NCI-H774 (cell line): Measurements from ENCODE around the gene PCDHGA1.

Experiments
- DNase-seq: peaks from one replicate; lab custom pipeline; 2025; lab: John Stamatoyannopoulos, UW

PCDHGA1 gene

GRCh38 chr5:141441571-141442170 lies 111.4 kb downstream of the PCDHGA1 start:
- no peak for DNase-seq

- no peak for DNase-seq
Observed at GRCh38 chr5:141465351-141465750, 135.0 kb downstream of the PCDHGA1 start.

- peak; percentile 65 for DNase-seq
Observed at GRCh38 chr5:141475625-141476131, 145.4 kb downstream of the PCDHGA1 start, which contains the start of gene PCDHGC3. TSS of gene PCDHGC3 (plus strand) at chr5:141475966. CDS start at chr5:141476117, 151 bp downstream.

GRCh38 chr5:141476132-141476911 lies 146.0 kb downstream of the PCDHGA1 start:
- DNase-seq = peak; percentile 5

GRCh38 chr5:141477044-141477575 lies 146.8 kb downstream of the PCDHGA1 start:
- DNase-seq = no peak

GRCh38 chr5:141477815-141478214 lies 147.5 kb downstream of the PCDHGA1 start:
- DNase-seq = no peak

DNA sequence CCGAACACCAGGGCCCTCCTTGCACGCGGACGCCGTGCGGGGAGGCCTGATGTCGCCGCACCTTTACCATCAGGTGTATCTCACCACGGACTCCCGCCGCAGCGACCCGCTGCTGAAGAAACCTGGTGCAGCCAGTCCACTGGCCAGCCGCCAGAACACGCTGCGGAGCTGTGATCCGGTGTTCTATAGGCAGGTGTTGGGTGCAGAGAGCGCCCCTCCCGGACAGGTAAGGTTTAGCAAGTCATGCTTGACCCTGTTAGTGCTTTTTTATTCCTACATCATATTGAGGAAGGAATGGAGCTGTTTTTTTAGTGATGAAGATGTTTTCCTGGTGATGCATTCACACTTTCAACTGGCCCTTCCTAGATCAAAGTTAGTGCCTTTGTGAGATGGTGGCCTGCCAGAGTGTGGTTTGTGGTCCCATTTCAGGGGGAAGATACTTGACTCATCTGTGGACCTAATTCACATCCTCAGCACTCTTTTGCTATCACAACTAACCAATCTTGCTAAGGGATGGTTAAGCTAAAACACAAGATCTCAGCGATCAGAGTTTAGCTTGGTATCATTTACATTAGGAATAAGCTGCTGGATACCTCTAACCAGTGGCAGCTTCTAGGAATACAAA lies 148.1 kb downstream of the PCDHGA1 start:
- DNase-seq = peak; percentile 20

DNA sequence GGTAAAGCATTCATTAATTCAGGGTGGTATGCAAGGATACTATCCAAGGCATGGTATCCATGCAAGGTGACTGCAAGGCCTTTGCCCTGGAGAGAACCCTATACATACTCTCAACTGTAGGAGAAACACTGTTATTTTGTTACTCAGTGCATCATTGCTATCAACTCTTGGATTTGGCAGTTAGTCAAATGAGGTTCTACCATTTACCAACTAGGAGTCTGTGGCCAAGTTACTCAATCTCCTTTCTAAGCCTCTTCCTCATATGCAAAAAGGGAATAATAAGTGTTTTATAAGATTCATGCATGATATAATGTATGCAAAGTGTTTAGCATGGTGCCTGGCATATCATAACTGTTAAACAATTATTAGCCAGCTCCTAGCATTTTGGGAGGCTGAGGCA lies 149.5 kb downstream of the PCDHGA1 start:
- no peak for DNase-seq

DNA sequence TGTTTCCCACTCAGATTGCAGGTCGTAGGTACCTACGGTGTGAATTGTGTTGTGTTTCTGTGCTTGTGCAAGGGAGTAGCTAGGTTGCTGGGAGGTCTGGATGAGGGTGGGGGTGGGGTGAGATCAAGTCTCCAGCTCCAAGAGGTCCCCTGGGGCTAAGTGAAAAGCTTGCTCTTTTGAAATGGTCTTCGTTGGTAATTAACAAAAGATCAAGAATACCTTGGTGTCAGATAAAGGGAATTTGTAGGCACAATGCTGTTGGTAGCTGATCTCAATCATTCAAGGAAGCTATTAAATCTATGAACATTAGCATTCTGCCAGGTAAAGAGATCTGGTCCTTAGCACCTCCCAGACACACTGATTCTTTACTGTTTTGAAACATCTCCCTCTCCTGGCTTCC lies 153.6 kb downstream of the PCDHGA1 start:
- DNase-seq = no peak

DNA sequence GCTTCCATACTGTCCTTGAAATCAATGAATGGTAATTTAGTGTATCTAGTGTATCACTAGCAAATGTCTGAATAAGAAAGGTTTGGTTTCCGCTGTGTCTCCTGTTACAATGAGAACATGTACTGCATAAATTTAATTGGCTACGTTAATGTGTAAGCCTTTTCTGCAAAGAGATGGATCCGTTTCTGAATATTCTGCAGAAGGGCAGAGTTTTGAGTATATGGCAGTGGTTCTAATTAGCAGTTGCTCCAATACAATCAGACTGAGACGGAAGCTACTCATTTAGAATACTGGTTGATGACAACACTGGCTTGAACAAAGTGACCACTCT lies 154.0 kb downstream of the PCDHGA1 start:
- DNase-seq = no peak

- DNase-seq = peak; percentile 20
Observed at GRCh38 chr5:141484641-141485311, 154.5 kb downstream of the PCDHGA1 start, which contains the start of gene PCDHGC4. TSS of gene PCDHGC4 (plus strand) at chr5:141485030. CDS start at chr5:141485174, 144 bp downstream.

GRCh38 chr5:141485321-141486055 lies 155.2 kb downstream of the PCDHGA1 start:
- no peak for DNase-seq

GRCh38 chr5:141486091-141486490 lies 155.8 kb downstream of the PCDHGA1 start:
- no peak for DNase-seq

DNA sequence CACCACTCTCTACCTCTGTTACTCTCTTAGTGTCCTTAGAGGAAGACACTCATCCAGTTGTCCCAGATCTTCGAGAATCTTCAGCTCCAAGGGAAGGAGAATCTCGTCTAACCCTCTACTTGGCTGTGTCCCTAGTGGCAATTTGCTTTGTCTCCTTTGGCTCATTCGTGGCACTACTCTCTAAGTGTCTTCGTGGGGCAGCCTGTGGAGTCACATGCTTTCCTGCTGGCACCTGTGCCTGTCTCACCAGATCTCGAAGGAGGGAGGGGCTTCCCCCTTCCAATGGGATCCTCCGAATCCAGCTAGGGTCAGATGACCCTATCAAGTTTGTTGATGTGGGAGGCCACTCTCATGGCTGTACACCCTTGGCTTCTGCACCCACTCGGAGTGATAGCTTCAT lies 156.8 kb downstream of the PCDHGA1 start:
- DNase-seq = no peak

DNA sequence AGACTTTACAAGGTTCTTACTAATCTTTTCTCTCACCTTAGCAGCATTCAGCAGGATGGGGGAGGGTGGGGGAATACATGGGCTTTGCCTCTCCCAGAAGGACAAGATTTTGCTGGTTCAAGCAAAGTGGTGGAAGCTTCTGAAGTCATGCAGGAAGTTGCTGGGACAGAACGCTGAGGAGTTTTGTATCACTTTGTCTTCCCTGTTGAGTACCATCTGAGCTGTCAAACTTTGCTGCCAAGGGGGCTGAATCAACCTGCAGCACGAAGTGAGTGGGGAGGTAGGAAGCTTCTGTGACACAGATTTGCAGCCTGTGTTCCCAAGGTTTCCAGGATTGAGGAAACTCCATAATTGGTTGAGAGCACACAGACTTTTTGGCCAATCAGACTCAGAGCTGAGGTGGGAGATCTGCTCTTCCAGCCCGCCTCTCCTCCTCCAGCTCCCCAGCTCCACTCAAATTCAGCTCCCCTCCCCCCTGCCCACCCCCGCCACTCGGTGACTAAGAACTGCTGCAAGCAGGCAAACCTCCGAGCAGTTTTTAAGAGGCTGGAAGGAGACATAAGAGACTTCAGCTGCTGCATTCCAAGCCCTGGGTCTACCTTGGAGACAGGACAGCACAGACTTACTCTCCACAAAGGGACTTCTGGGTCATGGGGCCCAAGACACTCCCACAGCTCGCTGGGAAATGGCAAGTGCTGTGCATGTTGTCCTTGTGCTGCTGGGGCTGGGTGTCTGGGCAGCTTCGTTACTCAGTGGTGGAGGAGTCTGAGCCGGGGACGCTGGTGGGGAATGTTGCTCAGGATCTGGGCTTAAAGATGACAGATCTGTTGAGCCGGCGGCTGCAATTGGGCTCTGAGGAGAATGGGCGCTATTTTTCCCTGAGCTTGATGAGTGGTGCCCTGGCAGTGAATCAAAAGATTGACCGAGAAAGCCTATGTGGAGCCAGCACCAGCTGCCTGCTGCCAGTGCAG lies 158.6 kb downstream of the PCDHGA1 start, which contains the start of gene PCDHGC5:
PCDHGC5 (plus strand) TSS at position 491 of the 971 bp plus-strand sequence; CDS start at position 651, 160 bp downstream.
- no peak for DNase-seq

- DNase-seq = no peak
Observed at GRCh38 chr5:141489841-141490240, 159.5 kb downstream of the PCDHGA1 start.

DNA sequence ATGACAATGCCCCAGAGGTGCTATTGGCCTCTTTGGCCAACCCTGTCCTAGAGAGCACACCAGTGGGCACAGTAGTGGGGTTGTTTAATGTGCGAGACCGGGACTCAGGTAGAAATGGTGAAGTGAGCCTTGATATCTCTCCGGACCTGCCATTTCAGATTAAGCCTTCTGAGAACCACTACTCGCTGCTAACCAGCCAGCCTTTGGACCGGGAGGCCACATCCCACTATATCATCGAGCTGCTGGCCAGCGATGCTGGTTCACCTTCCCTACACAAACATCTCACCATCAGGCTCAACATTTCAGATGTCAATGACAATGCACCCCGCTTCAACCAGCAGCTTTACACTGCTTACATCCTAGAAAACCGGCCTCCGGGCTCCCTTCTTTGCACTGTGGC lies 160.0 kb downstream of the PCDHGA1 start:
- no peak for DNase-seq

DNA sequence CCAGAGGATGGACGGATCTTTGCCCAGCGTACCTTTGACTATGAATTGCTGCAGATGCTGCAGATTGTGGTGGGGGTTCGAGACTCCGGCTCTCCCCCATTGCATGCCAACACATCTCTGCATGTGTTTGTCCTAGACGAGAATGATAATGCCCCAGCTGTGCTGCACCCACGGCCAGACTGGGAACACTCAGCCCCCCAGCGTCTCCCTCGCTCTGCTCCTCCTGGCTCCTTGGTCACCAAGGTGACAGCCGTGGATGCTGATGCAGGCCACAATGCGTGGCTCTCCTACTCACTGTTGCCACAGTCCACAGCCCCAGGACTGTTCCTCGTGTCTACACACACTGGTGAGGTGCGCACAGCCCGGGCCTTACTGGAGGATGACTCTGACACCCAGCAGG lies 160.5 kb downstream of the PCDHGA1 start:
- DNase-seq = no peak

GRCh38 chr5:141491323-141492167 lies 161.2 kb downstream of the PCDHGA1 start:
- DNase-seq = no peak
